RWPE1 (cell line): ENCODE measurements around the gene FXYD5.

Experiments
- CTCF ChIA-PET: fragments of 350-600 bp; sonication (Branson Sonifier 250); formaldehyde crosslinking; extraction: SDS; loops from one replicate; lab custom pipeline; 2021; lab: Yijun Ruan, JAX
- POLR2A ChIA-PET: fragments of 400-600 bp; formaldehyde crosslinking; extraction: SDS; loops from one replicate; lab custom pipeline; 2020; ENCODE audit warnings: antibody characterized with exemption; ENCODE audit not compliant: low non-redundant PET; lab: Yijun Ruan, JAX
- DNase-seq: peaks from one replicate; pipeline ENCODE4 v3.0.0; 2012; ENCODE audit warnings: low spot score
- H3K27ac ChIP-seq: fragments of 450-650 bp; 2 replicates; pipeline ENCODE4 v1.5.1; 2017
- CTCF ChIP-seq: fragments of 450-650 bp; conservative IDR thresholded peaks from 2 replicates; pipeline ENCODE4 v1.5.1; 2017; ENCODE audit warnings: low read depth, mild to moderate bottlenecking

Gene FXYD5

DNA sequence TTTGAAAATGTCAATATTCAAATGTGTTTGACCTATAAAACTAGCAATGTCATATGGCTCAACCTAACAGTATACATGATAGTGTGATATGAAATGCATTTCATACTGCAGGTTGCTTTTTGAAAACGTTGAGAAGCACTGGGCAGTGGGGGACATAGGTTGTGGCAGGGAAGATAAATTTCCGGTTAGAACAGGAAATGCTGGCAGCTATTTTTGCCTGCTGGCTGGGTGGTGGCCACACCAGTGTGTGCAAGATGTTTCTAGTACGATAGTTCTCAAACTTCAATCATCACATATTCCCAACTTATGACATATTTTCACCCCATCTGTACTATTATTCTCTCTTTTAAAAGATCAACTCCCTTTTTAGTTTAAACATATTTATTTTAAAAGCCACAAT lies 17.2 kb downstream of the FXYD5 start:
- no peak for DNase-seq
- no peak overlapping the region for H3K27ac ChIP-seq
- CTCF ChIA-PET: interaction anchor here (0.5 to 0.6 kb wide), 2 partner anchors 29 to 1185 kb away, joined by 3 to 5 read pairs; no protein-coding TSS in a partner anchor
- no peak for TF ChIP-seq CTCF
- POLR2A ChIA-PET: interaction anchor here (0.6 to 0.7 kb wide), 2 partner anchors 93 to 497 kb away, joined by 3 read pairs; no protein-coding TSS in a partner anchor

DNA sequence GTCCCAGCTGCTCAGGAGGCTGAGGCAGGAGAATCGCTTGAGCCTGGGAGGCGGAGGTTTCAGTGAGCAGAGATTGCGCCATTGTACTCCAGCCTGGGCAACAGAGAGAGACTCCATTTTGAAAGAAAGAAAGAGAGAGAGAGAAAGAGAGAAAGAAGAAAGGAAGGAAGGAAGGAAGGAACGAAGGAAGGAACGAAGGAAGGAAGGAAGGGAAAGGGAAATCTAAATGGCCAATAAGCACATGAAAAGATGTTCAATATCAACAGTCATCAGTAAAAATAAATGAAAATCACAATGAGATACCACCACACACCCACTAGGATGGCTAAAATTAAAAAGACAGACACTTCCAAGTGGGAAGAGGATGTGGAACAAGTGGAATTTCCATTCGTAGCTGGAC lies 19.7 kb downstream of the FXYD5 start:
- H3K27ac ChIP-seq: no peak overlapping the region
- POLR2A ChIA-PET: no interaction called here
- CTCF ChIA-PET: no interaction called here
- DNase-seq: no peak
- no peak for TF ChIP-seq CTCF

DNA sequence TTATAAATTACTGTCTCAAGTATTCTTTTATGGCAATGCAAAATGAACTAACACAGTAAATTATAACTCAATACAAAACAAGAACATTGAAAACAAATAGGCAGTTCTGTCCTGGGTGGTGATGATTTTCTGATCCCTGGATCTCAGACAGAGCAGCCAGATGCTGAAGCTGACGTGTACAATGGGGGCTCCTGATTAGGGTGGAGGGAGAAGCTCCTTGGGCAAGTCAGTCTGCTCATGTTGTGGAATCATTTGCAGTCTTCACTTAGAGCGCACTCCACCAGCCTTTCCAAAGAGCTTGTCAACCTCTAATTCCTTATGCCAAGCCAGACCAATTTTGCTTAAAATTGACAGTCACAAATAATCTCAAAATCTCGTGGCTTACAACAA lies 21.6 kb downstream of the FXYD5 start:
- TF ChIP-seq CTCF: no peak
- H3K27ac ChIP-seq: no peak overlapping the region
- POLR2A ChIA-PET: interaction anchor here (0.6 kb wide), 1 partner anchor 125 kb away, joined by 10 read pairs; no protein-coding TSS in a partner anchor
- DNase-seq: no peak
- CTCF ChIA-PET: interaction anchor here (0.8 kb wide), 1 partner anchor 319 kb away, joined by 5 read pairs; no protein-coding TSS in a partner anchor

- ChIA-PET POLR2A (no interaction called here), CTCF (interaction anchor here (1.7 kb wide), 1 partner anchor 9 kb away, joined by 4 read pairs; no protein-coding TSS in a partner anchor)
- no peak overlapping the region for H3K27ac ChIP-seq
- DNase-seq: no peak
- no peak for TF ChIP-seq CTCF
Observed at GRCh38 chr19:35177377-35178274, 23.1 kb downstream of the FXYD5 start.

- H3K27ac ChIP-seq: no peak overlapping the region
- no peak for DNase-seq
- CTCF ChIA-PET: interaction anchor here (1.7 kb wide), 1 partner anchor 10 kb away, joined by 4 read pairs; no protein-coding TSS in a partner anchor
- POLR2A ChIA-PET: no interaction called here
- TF ChIP-seq CTCF: no peak
Observed at GRCh38 chr19:35178701-35179100, 24.2 kb downstream of the FXYD5 start.

DNA sequence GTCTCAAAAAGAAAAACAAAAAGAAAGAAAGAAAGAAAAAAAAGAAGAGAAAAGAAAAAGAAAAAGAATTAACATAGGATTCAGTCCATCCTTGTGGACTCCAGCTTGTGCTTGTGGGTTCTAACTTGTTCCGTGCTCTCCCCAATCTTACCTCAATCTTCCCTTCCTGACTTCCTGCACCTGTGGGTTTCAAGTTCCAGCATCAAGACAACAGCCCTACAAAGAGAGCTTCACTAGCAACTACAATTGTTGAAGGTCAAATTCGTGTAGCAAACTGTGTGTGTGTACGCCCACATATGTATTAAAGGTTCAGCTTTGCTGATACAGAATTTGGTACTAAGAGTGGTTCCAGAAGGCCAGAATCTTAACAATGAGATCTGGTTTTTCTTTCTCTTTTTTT lies 25.3 kb downstream of the FXYD5 start:
- DNase-seq: no peak
- TF ChIP-seq CTCF: no peak
- H3K27ac ChIP-seq: no peak overlapping the region
- CTCF ChIA-PET: no interaction called here
- POLR2A ChIA-PET: interaction anchor here (0.6 kb wide), 1 partner anchor 181 kb away, joined by 3 read pairs; no protein-coding TSS in a partner anchor
